GM19238 (cell line): ENCODE data around the gene TBC1D1.
A peak's percentile ranks its signal among the peaks of the same experiment; 100 is the strongest.

Source experiments
- DNase-seq: peaks from one replicate; pipeline ENCODE4 v3.0.0; 2011; ENCODE audit warnings: low spot score; ENCODE audit not compliant: insufficient read length

The TBC1D1 gene

GRCh38 chr4:38046727-38047489, 156.0 kb downstream of the TBC1D1 start:
- DNase-seq: no peak

GRCh38 chr4:38049545-38050170, 158.8 kb downstream of the TBC1D1 start:
- DNase-seq: no peak

GRCh38 chr4:38050560-38051350, 159.9 kb downstream of the TBC1D1 start:
- no peak for DNase-seq

- DNase-seq: no peak
These were observed 164.7 kb downstream of the TBC1D1 start for GRCh38 chr4:38055566-38055965.

GRCh38 chr4:38056011-38056685, 165.3 kb downstream of the TBC1D1 start:
- DNase-seq: no peak

GRCh38 chr4:38058151-38058550, 167.3 kb downstream of the TBC1D1 start:
- DNase-seq: no peak

GRCh38 chr4:38060829-38061431, 170.0 kb downstream of the TBC1D1 start:
- no peak for DNase-seq

GRCh38 chr4:38062088-38062775, 171.3 kb downstream of the TBC1D1 start:
- peak; percentile 19 for DNase-seq

GRCh38 chr4:38062776-38063097, 171.9 kb downstream of the TBC1D1 start:
- no peak for DNase-seq

GRCh38 chr4:38065176-38065575, 174.3 kb downstream of the TBC1D1 start:
- no peak for DNase-seq

GRCh38 chr4:38065900-38066299, 175.0 kb downstream of the TBC1D1 start:
- DNase-seq: no peak

- DNase-seq: no peak
These were observed 176.6 kb downstream of the TBC1D1 start for GRCh38 chr4:38067499-38067898.

- no peak for DNase-seq
These were observed 177.2 kb downstream of the TBC1D1 start for GRCh38 chr4:38068107-38068506.

GRCh38 chr4:38069271-38069760, 178.4 kb downstream of the TBC1D1 start:
- DNase-seq: no peak

- no peak for DNase-seq
These were observed 181.0 kb downstream of the TBC1D1 start for GRCh38 chr4:38071801-38072431.

- no peak for DNase-seq
These were observed 181.7 kb downstream of the TBC1D1 start for GRCh38 chr4:38072578-38072977.

GRCh38 chr4:38073596-38074234, 182.8 kb downstream of the TBC1D1 start:
- no peak for DNase-seq

- no peak for DNase-seq
These were observed 184.7 kb downstream of the TBC1D1 start for GRCh38 chr4:38075370-38076152.

- no peak for DNase-seq
These were observed 185.3 kb downstream of the TBC1D1 start for GRCh38 chr4:38076153-38076669.
